Neural progenitor cell (in vitro differentiated cells): ENCODE results near the gene FAM131A.

Source experiments
- CTCF ChIP-seq: fragments of 200-600 bp; sonication (generic); IDR thresholded peaks from 2 replicates; pipeline ENCODE4 v1.5.1; 2017; ENCODE audit warnings: antibody characterized with exemption, mild to moderate bottlenecking
- EZH2 ChIP-seq: fragments of 200-600 bp; sonication (generic); IDR thresholded peaks from 2 replicates; pipeline ENCODE4 v1.6.1; 2017; ENCODE audit warnings: antibody characterized with exemption, mild to moderate bottlenecking, moderate library complexity

DNA sequence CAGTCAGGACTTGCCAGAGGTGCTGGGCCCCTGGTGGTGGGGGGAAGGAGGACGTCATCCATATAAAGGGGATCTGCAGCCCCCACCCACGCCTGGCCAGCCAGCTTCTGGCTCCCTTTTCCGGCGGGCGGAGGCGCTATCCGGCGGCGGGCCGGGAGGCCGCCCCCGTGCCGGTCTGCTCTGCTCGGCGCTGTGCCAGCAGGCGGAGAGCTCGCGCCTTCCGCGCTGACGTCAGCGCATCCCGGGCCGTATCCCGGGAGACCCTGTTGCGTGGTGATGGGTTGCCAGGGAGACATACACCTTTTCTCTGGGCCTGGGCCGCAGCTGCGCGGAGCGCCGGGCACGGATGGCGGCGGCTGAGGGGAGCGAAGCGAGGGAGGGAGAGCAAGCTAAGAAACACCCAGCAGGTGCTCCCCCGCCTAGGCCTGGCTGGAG is 1.1 kb downstream of the FAM131A start:
- TF ChIP-seq CTCF, result peak; percentile 32
- TF ChIP-seq EZH2, result no peak
